Body of pancreas (tissue), 4 donors: Measurements from ENCODE around the gene ALX4. TPM values are rescaled to one million over a fixed set of nuclear protein-coding genes. Genes with fewer than 3 reads are reported as not detected.

ENCODE experiments used
- ATAC-seq: fragments of 150-250 bp; one replicate; pipeline ENCODE4 v1.9.1; 2016
- DNase-seq, 4 donors: peaks; one replicate each; pipeline ENCODE4 v3.0.0-alpha.2; 2019
- H3K27ac ChIP-seq, 4 donors: fragments of 200-600 bp; sonication (generic); 1 replicate in 3 of 4; 2 replicates in 1 of 4; pipeline versions ENCODE4 v1.5.1 to v1.6.1; 2016 to 2019; ENCODE audit warnings: mild to moderate bottlenecking in 1 of 4, mixed read lengths in 1 of 4, moderate library complexity in 1 of 4
- H3K27me3 ChIP-seq, 2 donors: fragments of 200-600 bp; sonication (generic); one replicate each; pipeline ENCODE4 v1.6.0; 2016; ENCODE audit warnings: mild to moderate bottlenecking in 1 of 2
- H3K36me3 ChIP-seq, 2 donors: fragments of 200-600 bp; sonication (generic); replicated peaks in 1 of 2; 2 replicates each; pipeline ENCODE4 v1.5.1; 2016; ENCODE audit warnings: low read depth in 2 of 2; ENCODE audit not compliant: insufficient read depth in 1 of 2
- H3K4me1 ChIP-seq: fragments of 200-600 bp; sonication (generic); one replicate; pipeline ENCODE4 v1.6.0; 2016
- H3K4me3 ChIP-seq, 2 donors: fragments of 200-600 bp; sonication (generic); 1 replicate in 1 of 2; 2 replicates in 1 of 2; pipeline ENCODE4 v1.5.1; 2016 to 2019
- H3K9me3 ChIP-seq, 3 donors: fragments of 200-600 bp; sonication (generic); 1 replicate in 2 of 3; 2 replicates in 1 of 3; pipeline ENCODE4 v1.5.1; 2016
- POLR2A ChIP-seq, 3 donors: fragments of 450-650 bp; IDR thresholded peaks; one replicate each; pipeline ENCODE4 v1.6.1; 2016; ENCODE audit warnings: antibody characterized with exemption in 3 of 3, mild to moderate bottlenecking in 2 of 3
- WGBS, 2 donors: methylation state at CpG; one replicate each; pipeline ENCODE4 v1.1.5; 2017; 5-methylcytosine and 5-hydroxymethylcytosine counted together
- intact Hi-C: fragments of 100-400 bp; cut with DNase I; formaldehyde crosslinking; loops from one replicate; pipeline ENCODE4 v1.15.1; 2023
- total RNA-seq, 2 donors: library from RNA; depleted of rRNA; stranded (reverse); fragments of >200 nt; gene quantifications; one replicate each; pipeline ENCODE4 v1.1.0, GENCODE V29; 2016
- TF ChIP-seq, protein P1 (sequence below), 7 experiments: fragments of 450-650 bp in 4 of 7; fragments of 200-600 bp in 3 of 7; sonication (generic) in 3 of 7; IDR thresholded peaks; one replicate each; pipeline ENCODE4 v1.5.1; 2016 to 2019; ENCODE audit warnings: antibody characterized with exemption in 7 of 7

The ALX4 gene
- total RNA-seq, 2 donors from 2014 or later, result not detected

GRCh38 chr11:44305026-44305469 is 4.9 kb downstream of the ALX4 start:
- DNase-seq, result no peak
- H3K36me3 ChIP-seq, result no peaks in the 10 kb centered on the region
- no peak overlapping the region for H3K4me3 ChIP-seq
- no peak for ATAC-seq
- H3K4me1 ChIP-seq, result peaks cover 42% of the 10 kb centered on the region
- H3K27me3 ChIP-seq, result peaks cover 0 to 52% of the 10 kb centered on the region in 2 donors
- intact Hi-C loops, result no loop called here
- TF ChIP-seq POLR2A (IDR thresholded peaks at IDR 0.05), result no peak
- TF ChIP-seq, protein P1, sequence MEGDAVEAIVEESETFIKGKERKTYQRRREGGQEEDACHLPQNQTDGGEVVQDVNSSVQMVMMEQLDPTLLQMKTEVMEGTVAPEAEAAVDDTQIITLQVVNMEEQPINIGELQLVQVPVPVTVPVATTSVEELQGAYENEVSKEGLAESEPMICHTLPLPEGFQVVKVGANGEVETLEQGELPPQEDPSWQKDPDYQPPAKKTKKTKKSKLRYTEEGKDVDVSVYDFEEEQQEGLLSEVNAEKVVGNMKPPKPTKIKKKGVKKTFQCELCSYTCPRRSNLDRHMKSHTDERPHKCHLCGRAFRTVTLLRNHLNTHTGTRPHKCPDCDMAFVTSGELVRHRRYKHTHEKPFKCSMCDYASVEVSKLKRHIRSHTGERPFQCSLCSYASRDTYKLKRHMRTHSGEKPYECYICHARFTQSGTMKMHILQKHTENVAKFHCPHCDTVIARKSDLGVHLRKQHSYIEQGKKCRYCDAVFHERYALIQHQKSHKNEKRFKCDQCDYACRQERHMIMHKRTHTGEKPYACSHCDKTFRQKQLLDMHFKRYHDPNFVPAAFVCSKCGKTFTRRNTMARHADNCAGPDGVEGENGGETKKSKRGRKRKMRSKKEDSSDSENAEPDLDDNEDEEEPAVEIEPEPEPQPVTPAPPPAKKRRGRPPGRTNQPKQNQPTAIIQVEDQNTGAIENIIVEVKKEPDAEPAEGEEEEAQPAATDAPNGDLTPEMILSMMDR (IDR thresholded peaks at IDR 0.05), result no peak
- WGBS, 2 donors, result 9 to 14% methylated on average over 10 of the region's 10 CpGs
- H3K27ac ChIP-seq, result no peak overlapping the region
- H3K9me3 ChIP-seq, result no peaks in the 10 kb centered on the region

GRCh38 chr11:44304091-44305025 is 5.6 kb downstream of the ALX4 start:
- no peak for TF ChIP-seq POLR2A (IDR thresholded peaks at IDR 0.05)
- TF ChIP-seq, protein P1 (IDR thresholded peaks at IDR 0.05), result no peak
- WGBS, 2 donors, result 6 to 8% methylated on average over 54 to 71 of the region's 71 CpGs
- DNase-seq, result no peak

DNA sequence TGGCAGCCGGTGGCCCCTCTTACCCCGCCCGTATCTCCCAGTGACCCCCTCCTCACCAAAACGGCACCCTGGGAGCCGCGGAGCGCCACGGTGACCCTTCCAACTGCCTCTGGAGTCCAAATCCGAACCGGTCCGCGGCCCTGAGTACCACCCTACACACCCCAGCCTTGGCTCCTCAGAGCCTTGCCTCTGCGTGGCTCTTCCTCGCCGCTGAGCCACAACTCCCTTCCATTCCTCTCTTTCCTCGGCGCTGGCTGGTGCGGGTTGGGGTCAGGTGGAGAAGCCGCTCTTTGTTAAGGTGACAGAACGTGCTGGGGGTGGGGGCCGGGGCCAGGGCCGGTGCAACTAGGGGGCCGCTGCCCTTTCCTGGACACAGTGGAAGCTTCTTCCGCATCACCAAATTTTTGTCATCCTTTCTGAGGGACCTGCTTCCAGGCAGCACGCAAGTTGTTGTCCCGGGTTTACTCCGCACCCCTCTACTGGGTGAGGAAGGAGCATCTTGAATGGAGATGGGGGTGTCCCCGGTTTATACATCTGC is 6.5 kb downstream of the ALX4 start:
- intact Hi-C loops, result no loop called here
- Histone ChIP-seq H3K4me3 (no peak overlapping the region), H3K36me3 (no peaks in the 10 kb centered on the region), H3K9me3 (no peaks in the 10 kb centered on the region), H3K27me3 (peaks cover 0 to 39% of the 10 kb centered on the region in 2 donors), H3K27ac (no peak overlapping the region), H3K4me1 (peaks cover 28% of the 10 kb centered on the region)
- no peak for DNase-seq
- TF ChIP-seq, protein P1 (IDR thresholded peaks at IDR 0.05), result no peak
- no peak for TF ChIP-seq POLR2A (IDR thresholded peaks at IDR 0.05)
- 8 to 9% methylated on average over 27 to 28 of the region's 28 CpGs for WGBS, 2 donors
- no peak for ATAC-seq

More at GRCh38 chr11:44304091-44305025, 5.6 kb downstream of the ALX4 start:
- no peak for ATAC-seq
- intact Hi-C loops, result no loop called here
- Histone ChIP-seq H3K4me1 (peaks cover 35% of the 10 kb centered on the region), H3K36me3 (no peaks in the 10 kb centered on the region), H3K4me3 (no peak overlapping the region), H3K27me3 (peaks cover 0 to 48% of the 10 kb centered on the region in 2 donors), H3K9me3 (no peaks in the 10 kb centered on the region), H3K27ac (no peak overlapping the region)

DNA sequence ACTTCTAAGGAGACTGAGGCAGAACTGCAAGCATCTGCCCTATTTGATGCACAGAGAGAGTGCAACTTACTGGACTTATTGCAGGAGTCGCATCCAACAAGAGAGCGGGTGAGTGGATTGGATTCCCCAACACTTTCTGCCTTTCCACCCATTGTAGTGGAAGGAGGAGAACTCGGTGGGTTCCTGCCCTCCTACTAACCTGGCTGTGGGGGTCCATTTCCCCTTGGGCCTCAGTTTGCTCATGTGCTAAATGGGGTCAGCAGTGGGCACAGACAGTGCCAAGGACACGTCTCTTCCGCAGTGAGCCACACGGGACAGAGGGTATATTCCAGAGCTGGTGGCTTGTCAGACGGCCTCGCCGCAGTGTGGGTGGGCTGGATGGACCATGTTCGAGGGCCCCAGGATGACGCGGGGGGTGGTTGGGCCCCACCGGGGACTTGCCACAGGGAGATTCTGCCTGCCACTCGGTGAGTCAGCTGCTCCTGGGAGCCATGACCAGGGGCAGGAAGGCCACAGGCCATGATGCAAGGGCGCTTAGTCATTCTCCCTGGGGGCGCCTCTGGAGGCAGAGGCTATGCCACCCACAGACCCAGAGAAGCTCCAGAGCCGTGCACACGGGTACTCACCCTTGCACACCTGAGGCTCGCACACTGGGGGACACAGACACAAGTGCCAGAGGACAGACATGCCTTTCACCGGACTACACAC is 8.2 kb downstream of the ALX4 start:
- DNase-seq (no peak), ATAC-seq (no peak)
- no peak overlapping the region for H3K27ac ChIP-seq
- intact Hi-C loops, result no loop called here
- WGBS, 2 donors, result 67 to 71% methylated on average over 5 to 16 of the region's 20 CpGs
- peaks cover 0 to 36% of the 10 kb centered on the region in 2 donors for H3K27me3 ChIP-seq
- H3K4me1 ChIP-seq, result peaks cover 28% of the 10 kb centered on the region
- no peak overlapping the region for H3K4me3 ChIP-seq
- no peak for TF ChIP-seq POLR2A (IDR thresholded peaks at IDR 0.05)
- TF ChIP-seq, protein P1 (IDR thresholded peaks at IDR 0.05), result no peak
- H3K36me3 ChIP-seq, result no peaks in the 10 kb centered on the region
- no peaks in the 10 kb centered on the region for H3K9me3 ChIP-seq
